OCI-LY1 (cell line): Measurements from ENCODE around the gene TSPAN10.

Source experiments
- H2AFZ ChIP-seq: fragments of 200-600 bp; sonication (generic), shearing (Covaris generic); 2 replicates; pipeline ENCODE4 v1.6.0; 2014; ENCODE audit warnings: antibody characterized with exemption, mild to moderate bottlenecking, low read length
- H3F3A ChIP-seq: fragments of 200-600 bp; sonication (generic), shearing (Covaris generic); 2 replicates; pipeline ENCODE4 v1.6.0; 2014; ENCODE audit warnings: mild to moderate bottlenecking, antibody characterized with exemption, low read length, moderate library complexity; ENCODE audit not compliant: insufficient read depth
- H3K27ac ChIP-seq: fragments of 200-600 bp; sonication (generic); 2 replicates; pipeline ENCODE4 v1.5.1; 2014; ENCODE audit warnings: low read length, mixed run types, mild to moderate bottlenecking, low read depth; ENCODE audit not compliant: poor library complexity, severe bottlenecking
- H3K27me3 ChIP-seq: fragments of 200-600 bp; sonication (generic); 2 replicates; pipeline ENCODE4 v1.6.0; 2014; ENCODE audit warnings: antibody characterized with exemption, mild to moderate bottlenecking, low read length, moderate library complexity; ENCODE audit not compliant: insufficient read depth
- H3K36me3 ChIP-seq: fragments of 200-600 bp; sonication (generic); 2 replicates; pipeline ENCODE4 v1.6.1; 2014; ENCODE audit warnings: mild to moderate bottlenecking, antibody characterized with exemption, low read length, moderate library complexity, mixed read lengths; ENCODE audit not compliant: insufficient read depth
- H3K4me1 ChIP-seq: fragments of 200-600 bp; sonication (generic); 2 replicates; pipeline ENCODE4 v1.5.1; 2014; ENCODE audit warnings: mild to moderate bottlenecking, low read length, moderate library complexity; ENCODE audit not compliant: insufficient read depth, severe bottlenecking
- H3K4me2 ChIP-seq: fragments of 200-600 bp; sonication (generic), shearing (Covaris generic); 2 replicates; pipeline ENCODE4 v1.6.1; 2014; ENCODE audit warnings: low read length
- H3K4me3 ChIP-seq: fragments of 200-600 bp; sonication (generic); 2 replicates; pipeline ENCODE4 v1.5.1; 2014; ENCODE audit warnings: low read length, low read depth, mild to moderate bottlenecking, mixed read lengths; ENCODE audit not compliant: poor library complexity, severe bottlenecking
- H3K79me2 ChIP-seq: fragments of 200-600 bp; shearing (Covaris generic); 2 replicates; pipeline ENCODE4 v1.6.1; 2016; ENCODE audit warnings: mixed run types, low read length, mixed read lengths; ENCODE audit not compliant: insufficient read depth
- H3K9ac ChIP-seq: fragments of 200-600 bp; sonication (generic), shearing (Covaris generic); 2 replicates; pipeline ENCODE4 v1.6.1; 2014; ENCODE audit warnings: mild to moderate bottlenecking, low read length, mixed read lengths
- H3K9me2 ChIP-seq: fragments of 200-600 bp; sonication (generic), shearing (Covaris generic); 2 replicates; pipeline ENCODE4 v1.6.1; 2014; ENCODE audit warnings: low read depth, mild to moderate bottlenecking, low read length, mixed read lengths
- H3K9me3 ChIP-seq: fragments of 200-600 bp; shearing (Covaris generic); 2 replicates; pipeline ENCODE4 v1.6.1; 2014; ENCODE audit warnings: low read length, mixed read lengths
- H4K20me1 ChIP-seq: fragments of 200-600 bp; sonication (generic), shearing (Covaris generic); 2 replicates; pipeline ENCODE4 v1.6.0; 2016; ENCODE audit warnings: mild to moderate bottlenecking, low read length; ENCODE audit not compliant: insufficient read depth
- EZH2 ChIP-seq: fragments of 200-600 bp; sonication (generic), shearing (Covaris generic); IDR thresholded peaks from 2 replicates; pipeline ENCODE4 v1.8.0; 2017; ENCODE audit warnings: borderline replicate concordance, mixed run types, mild to moderate bottlenecking, antibody characterized with exemption, low read length, moderate library complexity, mixed read lengths
- TF ChIP-seq, protein P1 (sequence below): fragments of 200-600 bp; sonication (generic), shearing (Covaris generic); IDR thresholded peaks from 2 replicates; pipeline ENCODE4 v1.5.1; 2017; ENCODE audit warnings: mild to moderate bottlenecking, antibody characterized with exemption, low read length, moderate library complexity, mixed read lengths

TSPAN10 gene

DNA sequence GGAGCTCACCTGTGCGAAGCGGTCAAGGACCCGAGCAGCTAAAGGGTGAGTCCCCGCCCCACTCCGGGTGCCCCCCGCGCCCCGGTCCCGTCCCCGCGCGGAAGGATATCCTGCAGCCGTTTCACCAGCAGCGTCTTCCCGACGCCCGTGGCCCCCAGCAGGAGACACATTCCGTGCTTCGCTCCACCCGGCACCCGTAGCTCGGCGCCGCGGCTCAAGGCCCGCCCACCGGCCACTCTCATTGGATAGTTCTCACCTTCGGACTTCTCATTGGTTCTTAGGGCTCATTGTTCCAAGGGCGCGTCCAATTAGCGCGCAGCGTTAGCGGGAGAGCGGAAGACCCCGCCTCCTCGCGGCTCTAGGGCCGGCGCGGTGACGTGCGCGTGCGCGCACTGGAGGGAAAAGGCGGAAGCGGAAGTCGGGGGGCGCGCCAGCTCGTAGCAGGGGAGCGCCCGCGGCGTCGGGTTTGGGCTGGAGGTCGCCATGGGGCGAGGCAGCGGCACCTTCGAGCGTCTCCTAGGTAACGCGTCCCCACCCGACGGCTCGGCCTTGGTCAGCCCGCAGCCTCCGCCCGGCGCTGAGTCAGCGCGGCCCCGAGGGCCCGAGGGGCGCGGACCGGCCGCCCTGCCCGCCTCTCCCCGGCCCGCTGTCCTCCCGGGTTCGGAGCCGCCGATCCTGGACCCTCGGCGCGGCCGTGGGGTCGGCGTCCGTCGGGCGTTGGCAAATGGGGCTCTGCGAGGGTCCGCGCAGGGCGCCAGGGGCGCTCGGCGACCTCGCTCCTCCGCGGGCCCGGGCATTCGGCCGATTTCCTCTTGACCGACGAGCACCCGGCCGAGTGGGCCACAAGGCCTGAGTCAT is 46.8 kb downstream of the TSPAN10 start, which contains the start of the genes ARL16 and HGS:
Gene ARL16 (minus strand): TSS at position 214 of the 858 bp plus-strand sequence. CDS start 44 bp downstream, at position 170.
Gene HGS (plus strand): TSS at position 428 of the 858 bp plus-strand sequence. CDS start 56 bp downstream, at position 484.
- no peak within 1 kb of the TSS for H2AFZ ChIP-seq
- H3K9me3 ChIP-seq, result no peaks in the 10 kb centered on the region
- H3K27me3 ChIP-seq, result no peaks in the 10 kb centered on the region
- H4K20me1 ChIP-seq, result no peaks in the 10 kb centered on the region
- H3F3A ChIP-seq, result no peaks in the 10 kb centered on the region
- TF ChIP-seq EZH2, result no peak
- TF ChIP-seq, protein P1, sequence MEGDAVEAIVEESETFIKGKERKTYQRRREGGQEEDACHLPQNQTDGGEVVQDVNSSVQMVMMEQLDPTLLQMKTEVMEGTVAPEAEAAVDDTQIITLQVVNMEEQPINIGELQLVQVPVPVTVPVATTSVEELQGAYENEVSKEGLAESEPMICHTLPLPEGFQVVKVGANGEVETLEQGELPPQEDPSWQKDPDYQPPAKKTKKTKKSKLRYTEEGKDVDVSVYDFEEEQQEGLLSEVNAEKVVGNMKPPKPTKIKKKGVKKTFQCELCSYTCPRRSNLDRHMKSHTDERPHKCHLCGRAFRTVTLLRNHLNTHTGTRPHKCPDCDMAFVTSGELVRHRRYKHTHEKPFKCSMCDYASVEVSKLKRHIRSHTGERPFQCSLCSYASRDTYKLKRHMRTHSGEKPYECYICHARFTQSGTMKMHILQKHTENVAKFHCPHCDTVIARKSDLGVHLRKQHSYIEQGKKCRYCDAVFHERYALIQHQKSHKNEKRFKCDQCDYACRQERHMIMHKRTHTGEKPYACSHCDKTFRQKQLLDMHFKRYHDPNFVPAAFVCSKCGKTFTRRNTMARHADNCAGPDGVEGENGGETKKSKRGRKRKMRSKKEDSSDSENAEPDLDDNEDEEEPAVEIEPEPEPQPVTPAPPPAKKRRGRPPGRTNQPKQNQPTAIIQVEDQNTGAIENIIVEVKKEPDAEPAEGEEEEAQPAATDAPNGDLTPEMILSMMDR, result no peak
- peaks cover 15% of the 10 kb centered on the region for H3K79me2 ChIP-seq
- H3K9me2 ChIP-seq, result no peaks in the 10 kb centered on the region
- peak within 1 kb of the TSS; percentile 3 for H3K27ac ChIP-seq
- H3K4me1 ChIP-seq, result peaks cover 28% of the 10 kb centered on the region
- peak within 1 kb of the TSS; percentile 88 for H3K4me2 ChIP-seq
- H3K36me3 ChIP-seq, result peaks cover 35% of the 10 kb centered on the region; the same call in 1 of the 2 replicates
- H3K9ac ChIP-seq, result peak within 1 kb of the TSS; percentile 86
- peak within 1 kb of the TSS; percentile 82 for H3K4me3 ChIP-seq

DNA sequence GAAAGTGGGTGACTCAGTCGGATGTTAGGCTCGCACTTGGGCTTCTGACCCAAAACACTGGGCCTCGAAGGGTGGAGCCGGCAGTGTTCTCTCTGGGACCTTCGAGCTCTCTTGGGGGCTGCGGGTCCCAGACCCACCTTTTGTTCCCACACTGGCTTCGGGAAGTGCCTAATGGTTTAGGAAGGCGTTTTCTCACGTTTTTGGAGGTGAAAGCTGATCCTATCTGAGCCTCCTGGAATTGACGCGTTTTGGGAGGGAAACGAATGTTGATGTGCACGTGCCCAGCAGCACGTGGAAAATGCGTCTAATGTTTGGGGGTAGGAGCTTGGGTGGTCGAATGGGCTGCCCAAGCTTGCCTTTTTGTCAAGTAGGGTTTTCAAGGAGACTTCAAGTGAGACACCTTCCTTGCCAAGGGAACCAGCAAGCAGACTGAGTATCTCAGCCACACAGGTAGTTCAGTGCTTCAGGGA is 47.5 kb downstream of the TSPAN10 start:
- Histone ChIP-seq H4K20me1 (no peaks in the 10 kb centered on the region), H3K9me2 (no peaks in the 10 kb centered on the region), H3K4me3 (peak overlapping the region; percentile 82), H3K27me3 (no peaks in the 10 kb centered on the region), H3K36me3 (peaks cover 41% of the 10 kb centered on the region), H3K27ac (peak overlapping the region; percentile 3), H2AFZ (no peak overlapping the region), H3K9ac (peak overlapping the region; percentile 80), H3K9me3 (no peaks in the 10 kb centered on the region), H3K4me2 (peak overlapping the region; percentile 88), H3K79me2 (peaks cover 15% of the 10 kb centered on the region), H3F3A (no peaks in the 10 kb centered on the region), H3K4me1 (peaks cover 28% of the 10 kb centered on the region)
- TF ChIP-seq EZH2, result no peak
- TF ChIP-seq, protein P1, result no peak

DNA sequence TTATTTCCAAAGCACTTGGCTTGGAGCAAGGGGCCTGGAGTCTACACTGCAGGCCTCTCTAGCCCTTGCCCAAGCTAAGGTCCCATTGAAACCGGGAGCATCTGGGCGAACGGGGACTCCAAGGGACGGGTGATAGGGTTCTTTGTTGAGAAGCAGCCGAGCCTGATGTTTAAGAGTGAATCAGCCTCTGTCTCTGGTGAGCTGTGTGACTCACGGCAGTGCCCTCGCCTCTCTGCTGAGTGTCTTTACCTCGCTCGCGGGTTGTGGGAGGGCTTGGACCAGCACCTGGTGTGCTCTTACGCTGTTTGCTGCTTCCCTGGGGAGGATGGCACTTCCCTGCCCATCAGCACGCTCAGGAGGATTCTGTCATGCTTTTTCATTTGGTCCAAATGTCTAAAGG is 48.1 kb downstream of the TSPAN10 start:
- Histone ChIP-seq H4K20me1 (no peaks in the 10 kb centered on the region), H3K27me3 (no peaks in the 10 kb centered on the region), H3K9me3 (no peaks in the 10 kb centered on the region), H2AFZ (no peak overlapping the region), H3K4me2 (peak overlapping the region; percentile 88), H3K4me1 (peaks cover 28% of the 10 kb centered on the region), H3K4me3 (peak overlapping the region; percentile 82), H3K79me2 (peaks cover 15% of the 10 kb centered on the region), H3F3A (no peaks in the 10 kb centered on the region), H3K27ac (no peak overlapping the region), H3K9ac (peak overlapping the region; percentile 80), H3K9me2 (no peaks in the 10 kb centered on the region), H3K36me3 (peaks cover 47% of the 10 kb centered on the region)
- TF ChIP-seq, protein P1, result no peak
- no peak for TF ChIP-seq EZH2
